SJCRH30 (cell line): ENCODE measurements around the gene NPY2R. TPM values are rescaled to one million over a fixed set of nuclear protein-coding genes. Genes with fewer than 3 reads are reported as not detected.

ENCODE experiments used
- DNase-seq, 2 experiments: peaks; one replicate each; pipeline ENCODE4 v3.0.0-alpha.2; 2015 to 2020
- H3K27ac ChIP-seq: fragments of 250-450 bp; sonication (Bioruptor Pico); 2 replicates; pipeline ENCODE4 v1.5.1; 2020; ENCODE audit warnings: mild to moderate bottlenecking, moderate library complexity
- H3K27me3 ChIP-seq: fragments of 250-450 bp; sonication (Bioruptor Pico); 2 replicates; pipeline ENCODE4 v1.5.1; 2020; ENCODE audit warnings: mild to moderate bottlenecking, moderate library complexity
- H3K36me3 ChIP-seq: fragments of 250-450 bp; sonication (Bioruptor Pico); 2 replicates; pipeline ENCODE4 v1.5.1; 2020; ENCODE audit warnings: mild to moderate bottlenecking, moderate library complexity
- H3K4me1 ChIP-seq: fragments of 250-450 bp; sonication (Bioruptor Pico); 2 replicates; pipeline ENCODE4 v1.5.1; 2020; ENCODE audit warnings: mild to moderate bottlenecking, moderate library complexity
- H3K4me3 ChIP-seq: fragments of 250-450 bp; sonication (Bioruptor Pico); 2 replicates; pipeline ENCODE4 v1.5.1; 2020; ENCODE audit warnings: mild to moderate bottlenecking, moderate library complexity
- H3K9me3 ChIP-seq: fragments of 250-450 bp; sonication (Bioruptor Pico); replicated peaks from 2 replicates; pipeline ENCODE4 v1.5.1; 2020; ENCODE audit warnings: mild to moderate bottlenecking, moderate library complexity
- total RNA-seq: library from RNA; depleted of rRNA; stranded (reverse); fragments of >200 nt; shearing (Covaris generic); gene quantifications from 2 replicates; pipeline ENCODE4 v1.2.3, GENCODE V29; 2014; rRNA removed

Gene NPY2R
- total RNA-seq, 1 experiment from 2014 or later = not detected

DNA sequence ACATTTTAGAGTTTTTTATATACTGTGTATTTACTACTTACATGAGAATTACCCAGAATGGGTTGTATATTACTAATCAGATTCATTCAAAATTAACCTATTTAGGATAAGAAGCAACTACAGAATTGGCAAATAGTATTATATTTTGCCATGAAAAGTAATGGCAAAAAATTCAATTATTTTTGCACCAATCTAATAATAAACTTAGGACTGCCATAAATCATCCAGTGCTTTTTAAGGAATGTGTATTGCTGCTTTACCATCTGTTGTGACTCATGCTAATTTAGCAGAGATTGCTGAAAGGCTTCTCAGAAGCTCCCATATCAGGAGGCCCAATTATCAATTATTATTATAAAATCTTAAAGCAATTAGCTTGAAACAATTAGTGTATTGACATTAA lies 24.0 kb downstream of the NPY2R start:
- Histone ChIP-seq H3K4me1 (no peaks in the 10 kb centered on the region), H3K27ac (no peak overlapping the region), H3K36me3 (no peaks in the 10 kb centered on the region), H3K4me3 (no peak overlapping the region), H3K27me3 (no peaks in the 10 kb centered on the region), H3K9me3 (no peaks in the 10 kb centered on the region)
- DNase-seq = no peak

DNA sequence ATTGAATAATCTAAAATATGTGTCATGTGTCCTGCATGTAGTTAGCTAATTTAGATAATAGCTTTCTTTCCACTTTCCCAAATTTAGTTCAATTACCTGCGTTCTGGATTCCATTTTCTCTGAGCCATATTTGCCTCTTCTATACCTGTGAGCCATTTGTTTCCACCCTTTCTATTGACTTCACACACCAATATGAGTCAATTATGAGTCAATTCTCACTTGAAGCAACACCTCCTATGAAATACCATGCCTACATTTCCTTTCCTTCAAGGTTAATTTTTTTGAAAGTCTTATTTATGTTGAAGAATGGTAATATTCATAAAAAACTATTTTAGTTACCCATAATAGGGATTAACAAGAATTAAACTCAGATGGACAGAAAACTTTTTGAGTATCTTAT lies 25.8 kb downstream of the NPY2R start:
- Histone ChIP-seq H3K27ac (no peak overlapping the region), H3K9me3 (no peaks in the 10 kb centered on the region), H3K4me3 (no peak overlapping the region), H3K36me3 (no peaks in the 10 kb centered on the region), H3K4me1 (no peaks in the 10 kb centered on the region), H3K27me3 (no peaks in the 10 kb centered on the region)
- DNase-seq = no peak

DNA sequence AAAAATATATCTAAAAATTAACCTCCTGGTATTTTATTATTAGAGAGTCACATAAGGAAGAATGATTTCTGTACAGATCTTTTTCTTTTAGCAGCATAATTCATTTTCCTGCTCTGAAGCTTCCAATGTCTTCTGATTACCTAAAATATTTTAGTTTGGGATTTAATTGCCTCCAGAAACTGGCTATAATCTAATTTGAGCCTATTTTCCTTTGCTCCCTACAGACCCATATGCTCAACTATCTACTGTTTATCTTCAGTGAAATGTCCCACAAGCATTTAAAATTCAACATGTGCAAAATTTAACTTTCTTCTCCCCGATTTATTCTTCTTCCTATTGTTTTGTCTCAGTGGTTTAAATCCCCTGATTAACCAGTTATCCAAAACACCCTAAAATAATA lies 29.1 kb downstream of the NPY2R start:
- Histone ChIP-seq H3K27me3 (no peaks in the 10 kb centered on the region), H3K4me1 (no peaks in the 10 kb centered on the region), H3K27ac (no peak overlapping the region), H3K36me3 (no peaks in the 10 kb centered on the region), H3K9me3 (no peaks in the 10 kb centered on the region), H3K4me3 (no peak overlapping the region)
- no peak for DNase-seq

DNA sequence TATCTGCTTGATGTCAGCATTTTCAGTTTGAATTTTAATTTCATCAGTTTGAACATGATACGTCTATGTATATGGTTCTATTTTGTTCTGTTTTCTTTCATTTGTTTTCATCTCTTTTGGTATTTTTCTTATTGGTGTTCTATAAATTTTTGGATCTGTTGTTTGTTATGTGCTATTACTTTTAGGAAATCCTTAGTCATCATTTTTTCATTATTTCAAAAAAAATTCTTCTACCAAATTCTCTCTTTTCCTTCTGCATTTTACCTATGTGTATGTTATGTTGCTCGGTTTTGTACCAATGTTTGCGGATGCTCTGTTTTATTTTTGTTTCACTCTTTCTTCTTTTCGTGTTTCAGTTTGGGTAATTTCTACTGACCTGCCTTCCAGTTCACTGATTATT lies 32.8 kb downstream of the NPY2R start:
- Histone ChIP-seq H3K27me3 (no peaks in the 10 kb centered on the region), H3K9me3 (no peaks in the 10 kb centered on the region), H3K4me3 (no peak overlapping the region), H3K27ac (no peak overlapping the region), H3K4me1 (no peaks in the 10 kb centered on the region), H3K36me3 (no peaks in the 10 kb centered on the region)
- no peak for DNase-seq

DNA sequence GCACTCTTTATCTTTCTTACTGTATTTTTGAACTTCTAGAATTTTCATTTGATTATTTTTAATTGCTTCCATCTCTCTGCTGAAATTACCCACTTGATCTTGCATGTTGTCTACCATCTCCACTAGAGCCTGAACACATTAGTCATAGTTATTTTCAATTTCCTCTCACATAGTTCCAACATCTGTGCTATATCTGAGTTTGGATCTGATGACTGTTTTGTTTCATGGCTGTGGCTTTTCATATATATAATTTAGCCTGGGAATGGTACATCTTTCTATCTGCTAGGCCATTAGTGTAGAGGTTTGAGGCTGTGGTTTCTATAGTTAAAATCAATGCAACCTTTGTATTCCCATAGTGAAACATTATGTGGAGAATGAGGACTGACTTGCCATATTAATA lies 33.2 kb downstream of the NPY2R start:
- Histone ChIP-seq H3K4me1 (no peaks in the 10 kb centered on the region), H3K4me3 (no peak overlapping the region), H3K9me3 (no peaks in the 10 kb centered on the region), H3K36me3 (no peaks in the 10 kb centered on the region), H3K27me3 (no peaks in the 10 kb centered on the region), H3K27ac (no peak overlapping the region)
- DNase-seq = no peak

DNA sequence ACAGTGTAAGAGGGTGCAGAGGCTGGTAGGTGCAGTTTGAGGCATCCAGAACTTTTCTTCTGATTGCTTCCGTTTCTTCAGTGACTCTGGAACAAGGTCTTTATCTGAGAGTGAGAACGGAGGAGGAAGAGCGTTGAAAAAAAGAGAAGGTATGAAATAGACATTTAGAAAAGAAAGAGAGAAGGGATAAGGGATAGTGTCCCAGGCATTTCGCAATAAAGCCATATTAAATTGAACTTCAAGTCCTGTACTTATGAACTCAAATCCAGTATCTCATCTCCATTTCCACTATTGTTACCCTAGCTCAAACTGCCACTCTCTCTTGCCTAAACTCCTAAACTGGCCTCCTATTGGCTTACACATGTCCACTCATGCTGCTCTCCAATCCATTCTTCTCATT lies 36.7 kb downstream of the NPY2R start:
- Histone ChIP-seq H3K9me3 (no peaks in the 10 kb centered on the region), H3K36me3 (no peaks in the 10 kb centered on the region), H3K4me1 (no peaks in the 10 kb centered on the region), H3K27ac (no peak overlapping the region), H3K4me3 (no peak overlapping the region), H3K27me3 (no peaks in the 10 kb centered on the region)
- DNase-seq = no peak

DNA sequence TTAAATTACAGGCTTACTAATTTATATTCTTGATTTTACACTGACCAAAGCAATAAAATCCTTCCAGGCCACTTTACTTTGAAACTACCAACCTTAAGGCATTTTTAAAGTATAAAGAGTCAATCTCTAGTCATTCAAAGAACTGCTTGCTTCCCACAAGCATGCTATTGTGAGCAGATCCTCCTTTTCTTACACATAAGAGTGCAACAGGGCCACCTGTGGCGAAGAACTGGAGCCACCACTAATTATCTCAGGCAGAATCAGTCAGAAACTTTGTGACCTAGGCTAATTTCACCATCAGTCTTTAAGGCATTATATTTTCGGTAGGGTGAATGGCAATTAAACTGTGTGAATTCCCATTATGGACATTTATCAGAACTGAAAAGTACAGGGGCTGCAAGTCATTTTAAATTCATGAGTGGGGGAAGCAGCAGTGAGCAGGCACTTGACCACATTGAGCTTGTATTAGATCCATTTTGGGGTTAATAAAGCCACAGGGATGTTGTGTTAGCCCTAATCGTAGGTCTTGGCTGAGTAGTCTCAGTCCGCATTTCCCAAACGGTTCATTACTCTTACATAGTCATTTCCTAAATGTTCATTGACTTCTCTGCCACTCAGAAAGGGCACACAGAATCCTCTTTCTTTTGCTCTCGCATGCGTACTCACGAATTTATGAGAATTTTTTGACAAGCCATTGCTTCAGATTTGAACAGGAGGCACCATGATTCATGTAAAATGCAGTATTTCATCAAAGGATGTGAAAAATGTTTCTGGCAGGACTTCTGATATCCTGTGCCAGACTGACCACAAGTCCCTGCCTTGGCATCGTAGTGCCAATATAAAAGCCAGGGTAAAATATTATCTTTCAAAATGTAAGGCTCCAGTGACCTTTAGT lies 39.8 kb downstream of the NPY2R start:
- no peak for DNase-seq
- Histone ChIP-seq H3K36me3 (no peaks in the 10 kb centered on the region), H3K27ac (no peak overlapping the region), H3K27me3 (no peaks in the 10 kb centered on the region), H3K4me3 (no peak overlapping the region), H3K9me3 (no peaks in the 10 kb centered on the region), H3K4me1 (no peaks in the 10 kb centered on the region)

DNA sequence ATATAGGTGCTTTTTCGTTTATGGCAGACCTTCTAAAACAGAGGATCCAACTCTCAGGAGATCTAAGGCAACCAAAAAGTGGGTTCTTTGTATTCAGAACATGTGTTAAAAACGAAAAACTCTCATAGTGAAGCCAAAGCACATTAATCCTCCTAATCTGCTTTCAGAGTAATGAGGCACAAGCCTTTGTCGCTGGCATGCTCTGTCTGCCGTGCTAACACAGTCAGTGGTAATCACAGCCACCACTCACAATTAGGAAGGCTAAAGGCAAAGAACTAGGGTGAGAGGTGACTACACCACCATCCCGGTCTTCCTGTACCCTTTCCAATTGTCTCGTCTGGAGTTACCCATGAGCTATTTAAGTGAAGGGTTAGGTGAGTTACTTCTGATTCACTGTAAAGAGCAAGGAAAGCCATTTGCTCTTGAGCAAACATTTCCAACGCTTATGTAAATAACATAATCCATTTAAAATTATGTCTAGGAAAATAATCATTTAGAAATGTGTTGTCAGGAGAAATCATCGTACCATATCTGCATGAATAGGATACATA lies 40.7 kb downstream of the NPY2R start:
- Histone ChIP-seq H3K9me3 (no peaks in the 10 kb centered on the region), H3K4me3 (no peak overlapping the region), H3K27me3 (no peaks in the 10 kb centered on the region), H3K27ac (no peak overlapping the region), H3K36me3 (no peaks in the 10 kb centered on the region), H3K4me1 (no peaks in the 10 kb centered on the region)
- DNase-seq = no peak

DNA sequence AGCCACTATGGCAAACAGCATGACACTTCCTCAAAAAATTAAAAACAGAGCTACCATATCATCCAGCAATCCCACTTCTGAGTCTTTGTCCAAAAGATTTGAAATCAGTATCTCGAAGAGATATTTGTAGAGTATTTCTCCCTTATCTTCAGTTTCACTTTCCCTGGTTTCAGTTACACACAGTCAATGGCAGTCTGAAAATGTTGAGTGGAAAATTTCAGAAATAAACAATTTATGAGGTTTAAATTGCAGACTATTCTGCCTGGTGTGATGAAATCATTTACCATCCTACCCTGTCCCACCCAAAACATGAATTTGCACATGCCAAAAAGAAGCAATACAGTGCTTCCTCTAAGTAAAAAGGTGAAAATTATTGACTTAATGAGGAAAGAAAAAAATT lies 43.9 kb downstream of the NPY2R start:
- Histone ChIP-seq H3K36me3 (no peaks in the 10 kb centered on the region), H3K4me1 (no peaks in the 10 kb centered on the region), H3K27me3 (no peaks in the 10 kb centered on the region), H3K9me3 (no peaks in the 10 kb centered on the region), H3K27ac (no peak overlapping the region), H3K4me3 (no peak overlapping the region)
- DNase-seq = no peak

DNA sequence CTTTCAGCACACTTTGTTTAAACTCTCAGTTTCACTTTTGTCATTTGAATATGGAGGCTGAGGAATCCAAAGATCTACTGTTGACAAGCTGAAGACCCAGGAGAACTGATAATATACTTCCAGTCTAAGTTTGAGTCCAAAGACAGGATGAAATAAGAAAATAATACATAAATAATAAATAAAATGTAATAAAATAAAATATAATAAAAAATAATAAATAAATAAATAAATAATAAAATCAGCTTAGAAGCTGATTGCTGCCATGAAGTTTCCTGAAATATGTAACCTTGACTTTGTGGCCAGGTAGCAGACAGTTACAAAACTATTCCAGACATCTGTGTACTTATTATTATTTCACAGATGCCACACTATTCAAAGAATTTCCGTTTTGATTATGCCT lies 55.0 kb downstream of the NPY2R start:
- H3K9me3 ChIP-seq = no peaks in the 10 kb centered on the region
- H3K4me3 ChIP-seq = no peak overlapping the region
- H3K27ac ChIP-seq = no peak overlapping the region
- no peaks in the 10 kb centered on the region for H3K27me3 ChIP-seq
- no peaks in the 10 kb centered on the region for H3K4me1 ChIP-seq
- DNase-seq = no peak
- no peaks in the 10 kb centered on the region for H3K36me3 ChIP-seq

DNA sequence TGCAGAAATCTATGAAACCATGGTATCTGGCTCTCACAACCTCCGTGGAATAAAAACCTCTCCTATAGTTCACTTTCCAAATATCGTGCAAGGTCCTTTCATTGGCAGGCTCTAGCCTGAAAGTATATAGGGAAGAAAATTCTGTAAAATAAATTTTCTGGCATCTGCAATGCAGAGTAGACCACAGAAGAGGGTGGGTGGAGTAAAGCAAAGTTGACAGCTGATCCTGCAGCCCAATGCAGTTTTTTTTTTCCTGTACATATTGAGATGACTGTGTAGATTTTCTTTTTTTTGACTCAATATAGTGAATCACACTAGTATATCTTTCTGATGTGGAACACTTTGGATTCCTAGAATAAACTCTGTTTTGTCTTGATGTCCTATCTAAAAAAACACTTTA lies 56.7 kb downstream of the NPY2R start:
- no peaks in the 10 kb centered on the region for H3K36me3 ChIP-seq
- H3K27me3 ChIP-seq = no peaks in the 10 kb centered on the region
- H3K9me3 ChIP-seq = no peaks in the 10 kb centered on the region
- no peak overlapping the region for H3K4me3 ChIP-seq
- no peak for DNase-seq
- H3K27ac ChIP-seq = no peak overlapping the region
- no peaks in the 10 kb centered on the region for H3K4me1 ChIP-seq

Other genes with a start within 250 kb of the NPY2R start
- gene MAP9, start 168.3 kb downstream of the NPY2R start, total RNA-seq = 4.1 and 5.0 TPM in 2 replicates